Measurements from ENCODE around the gene ANTXRL. TPM values are rescaled to one million over a fixed set of nuclear protein-coding genes. Genes with fewer than 3 reads are reported as not detected.
"Not testable (repeated sequence)": the region's sequence is repeated elsewhere in the genome, so short reads cannot be mapped to it uniquely, and the experiment has no call there.

Gene ANTXRL
- total RNA-seq, 3 donors from 2014 or later = not detected

DNA sequence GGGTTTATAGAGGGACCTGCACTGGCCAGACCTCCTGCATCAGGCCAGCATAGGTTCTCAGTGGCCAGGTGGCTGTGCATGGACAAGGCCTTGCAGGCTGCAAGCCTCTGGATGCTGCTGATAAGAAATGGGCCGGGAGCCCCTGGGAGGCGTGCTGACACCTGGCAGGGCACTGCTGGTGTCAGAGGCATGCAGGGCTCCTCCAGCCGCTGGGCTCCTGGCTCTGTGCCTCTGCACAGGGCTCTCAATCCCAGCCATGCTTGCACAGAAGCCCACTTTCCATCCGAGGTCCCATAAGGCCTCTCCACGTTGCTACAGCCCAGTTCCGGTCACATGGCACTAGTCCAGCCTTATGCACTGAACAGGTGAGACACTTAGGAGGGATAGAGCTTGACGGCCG is 27.3 kb downstream of the ANTXRL start:
- no peaks in the 10 kb centered on the region for H3K36me3 ChIP-seq (ENCODE audit: low read depth)
- intact Hi-C loops (cut with DNase I, micrococcal nuclease) = no loop called here
- DNase-seq (peak in 1 of 3 donors; percentile 25), ATAC-seq (no peak)
- TF ChIP-seq, protein P1, sequence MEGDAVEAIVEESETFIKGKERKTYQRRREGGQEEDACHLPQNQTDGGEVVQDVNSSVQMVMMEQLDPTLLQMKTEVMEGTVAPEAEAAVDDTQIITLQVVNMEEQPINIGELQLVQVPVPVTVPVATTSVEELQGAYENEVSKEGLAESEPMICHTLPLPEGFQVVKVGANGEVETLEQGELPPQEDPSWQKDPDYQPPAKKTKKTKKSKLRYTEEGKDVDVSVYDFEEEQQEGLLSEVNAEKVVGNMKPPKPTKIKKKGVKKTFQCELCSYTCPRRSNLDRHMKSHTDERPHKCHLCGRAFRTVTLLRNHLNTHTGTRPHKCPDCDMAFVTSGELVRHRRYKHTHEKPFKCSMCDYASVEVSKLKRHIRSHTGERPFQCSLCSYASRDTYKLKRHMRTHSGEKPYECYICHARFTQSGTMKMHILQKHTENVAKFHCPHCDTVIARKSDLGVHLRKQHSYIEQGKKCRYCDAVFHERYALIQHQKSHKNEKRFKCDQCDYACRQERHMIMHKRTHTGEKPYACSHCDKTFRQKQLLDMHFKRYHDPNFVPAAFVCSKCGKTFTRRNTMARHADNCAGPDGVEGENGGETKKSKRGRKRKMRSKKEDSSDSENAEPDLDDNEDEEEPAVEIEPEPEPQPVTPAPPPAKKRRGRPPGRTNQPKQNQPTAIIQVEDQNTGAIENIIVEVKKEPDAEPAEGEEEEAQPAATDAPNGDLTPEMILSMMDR (IDR thresholded peaks at IDR 0.05) = no peak
- no peaks in the 10 kb centered on the region for H3K4me1 ChIP-seq (ENCODE audit: low read depth)
- no peak overlapping the region for H3K4me3 ChIP-seq
- no peaks in the 10 kb centered on the region for H3K9me3 ChIP-seq

DNA sequence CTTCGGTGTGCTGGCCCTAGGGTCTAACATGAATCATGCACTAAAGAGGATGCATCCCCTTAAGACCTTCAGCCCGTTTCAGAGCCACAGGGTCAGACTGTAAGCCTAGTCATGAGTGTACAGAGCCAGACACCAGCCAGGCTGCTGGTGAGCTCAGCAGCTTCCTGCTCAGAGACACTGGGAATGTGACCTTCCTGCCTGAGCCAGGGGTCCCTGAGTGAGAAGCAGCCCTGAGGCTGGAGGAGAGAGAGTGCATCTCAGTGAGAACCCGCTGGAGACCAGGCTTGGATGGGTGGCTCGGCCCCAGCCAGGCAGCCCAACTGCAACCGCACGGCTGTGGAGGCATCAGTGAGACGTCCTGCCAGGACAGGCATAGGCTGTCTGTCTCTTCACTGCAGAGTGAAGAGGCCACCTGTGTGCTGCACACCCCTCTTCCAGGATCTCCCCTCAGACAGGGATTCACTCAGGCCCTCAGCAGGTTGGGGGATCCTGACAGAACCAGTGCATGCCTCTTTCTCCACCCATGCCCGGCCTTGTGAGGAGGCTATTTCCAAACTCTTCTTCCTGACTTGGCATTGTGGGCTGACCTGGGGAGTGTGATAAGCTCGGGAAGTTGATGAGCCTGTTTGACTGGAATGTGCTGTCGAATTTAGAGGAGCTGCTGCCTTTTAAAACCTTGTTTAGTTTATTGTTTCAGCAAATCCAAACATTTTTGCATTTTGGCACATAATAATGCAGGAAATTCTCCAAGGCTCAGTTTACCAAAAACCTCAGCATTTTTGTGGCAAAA is 28.5 kb downstream of the ANTXRL start:
- ATAC-seq (peak; percentile 74), DNase-seq (peak in 2 of 3 donors; percentile 29 to 76)
- H3K4me1 ChIP-seq (ENCODE audit: low read depth); intact Hi-C loops (cut with DNase I, micrococcal nuclease); H3K9me3 ChIP-seq; H3K4me3 ChIP-seq; H3K36me3 ChIP-seq (ENCODE audit: low read depth): not testable (repeated sequence)

GRCh38 chr10:46317370-46317769 is 30.6 kb downstream of the ANTXRL start:
- intact Hi-C loops (cut with DNase I, micrococcal nuclease) = no loop called here
- Histone ChIP-seq H3K9me3 (no peaks in the 10 kb centered on the region), H3K4me3 (no peak overlapping the region), H3K4me1 (ENCODE audit: low read depth) (no peaks in the 10 kb centered on the region), H3K36me3 (ENCODE audit: low read depth) (no peaks in the 10 kb centered on the region)
- ATAC-seq (no peak), DNase-seq (no peak)
- TF ChIP-seq, protein P1 (IDR thresholded peaks at IDR 0.05) = no peak

- no peak for DNase-seq
- intact Hi-C loops (cut with DNase I, micrococcal nuclease) = no loop called here
- TF ChIP-seq, protein P1 (IDR thresholded peaks at IDR 0.05) = no peak
- no peak for ATAC-seq
- Histone ChIP-seq H3K36me3 (ENCODE audit: low read depth) (no peaks in the 10 kb centered on the region), H3K4me3 (no peak overlapping the region), H3K4me1 (ENCODE audit: low read depth) (no peaks in the 10 kb centered on the region), H3K9me3 (no peaks in the 10 kb centered on the region)
These were observed 31.1 kb downstream of the ANTXRL start for GRCh38 chr10:46317889-46318288.

DNA sequence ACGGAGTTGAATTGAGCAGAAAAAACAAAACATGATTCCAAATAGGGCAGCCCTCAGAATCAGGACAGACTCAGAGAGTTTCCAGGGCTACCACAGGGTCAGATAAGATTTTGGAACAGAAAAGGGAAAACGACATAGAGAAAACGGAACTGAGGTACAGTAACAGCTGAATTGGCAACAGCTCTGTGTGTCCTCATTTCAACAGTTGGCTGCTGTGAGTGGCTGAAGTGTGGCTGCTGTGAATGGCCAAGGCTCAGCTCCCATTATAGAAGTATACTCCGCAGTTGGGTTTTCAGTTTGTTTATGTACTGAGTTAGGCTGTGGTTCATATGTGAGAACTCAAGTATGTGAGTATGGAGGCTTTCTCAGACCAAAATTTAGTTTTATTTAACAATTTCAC is 32.0 kb downstream of the ANTXRL start:
- H3K9me3 ChIP-seq = no peaks in the 10 kb centered on the region
- ATAC-seq (no peak), DNase-seq (no peak)
- TF ChIP-seq, protein P1 (IDR thresholded peaks at IDR 0.05) = no peak
- H3K4me3 ChIP-seq = no peak overlapping the region
- no peaks in the 10 kb centered on the region for H3K36me3 ChIP-seq (ENCODE audit: low read depth)
- H3K4me1 ChIP-seq (ENCODE audit: low read depth) = no peaks in the 10 kb centered on the region
- intact Hi-C loops (cut with DNase I, micrococcal nuclease) = no loop called here

DNA sequence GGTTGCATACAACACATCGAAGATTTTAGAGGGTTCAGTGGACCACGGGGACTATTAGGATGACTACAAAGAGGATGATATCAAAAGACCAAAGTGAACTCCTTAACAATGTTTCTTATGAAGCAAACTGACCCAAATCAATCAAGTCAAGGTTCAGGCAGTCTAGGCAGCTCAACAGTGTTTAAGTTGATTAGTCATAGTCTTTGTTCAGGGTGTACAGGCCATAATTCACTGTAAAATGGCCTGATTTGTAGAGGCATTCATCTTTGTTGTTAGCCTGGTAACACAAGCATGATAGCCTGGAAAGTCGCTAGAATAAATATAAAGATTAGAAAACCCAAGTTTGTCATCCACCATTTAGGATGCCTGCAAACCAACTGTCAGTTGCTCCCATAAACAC is 32.6 kb downstream of the ANTXRL start:
- TF ChIP-seq, protein P1 (IDR thresholded peaks at IDR 0.05) = no peak
- peak; percentile 17 for ATAC-seq

More for the DNA sequence above, 32.6 kb downstream of the ANTXRL start:
- intact Hi-C loops (cut with DNase I, micrococcal nuclease) = no loop called here
- DNase-seq = no peak
- Histone ChIP-seq H3K4me3 (no peak overlapping the region), H3K9me3 (no peaks in the 10 kb centered on the region), H3K36me3 (ENCODE audit: low read depth) (no peaks in the 10 kb centered on the region), H3K4me1 (ENCODE audit: low read depth) (no peaks in the 10 kb centered on the region)

Measured in mucosa of descending colon (tissue), 3 donors.